NCI-H1092 treated with DMSO at 0.1 percent for 48 hours (cell line): ENCODE data around the gene NR6A1.
"Not testable (repeated sequence)": the region's sequence is repeated elsewhere in the genome, so short reads cannot be mapped to it uniquely, and the experiment has no call there.

Experiments
- DNase-seq: peaks from one replicate; lab custom pipeline; 2025; lab: John Stamatoyannopoulos, UW

Gene NR6A1

GRCh38 chr9:124760719-124761118, 10.4 kb downstream of the NR6A1 start:
- no peak for DNase-seq

DNA sequence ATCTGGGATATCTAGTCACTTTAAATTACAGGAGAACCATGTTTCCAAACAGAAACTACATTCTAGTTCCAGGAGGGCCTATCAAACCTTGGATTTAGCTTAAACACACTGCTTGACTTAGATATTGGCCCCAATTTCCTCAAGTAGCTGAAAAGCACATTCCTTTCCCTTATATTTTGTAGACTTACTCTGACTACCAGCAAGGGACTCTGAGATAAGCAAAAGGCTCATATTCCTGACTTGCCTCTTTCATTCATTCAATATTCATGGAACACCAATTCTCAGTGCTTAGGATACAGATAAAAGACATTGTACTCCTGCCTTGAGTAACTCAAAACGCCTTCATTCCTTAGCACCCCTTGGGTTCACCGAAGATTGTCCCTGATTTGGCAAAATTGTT, 11.8 kb downstream of the NR6A1 start:
- no peak for DNase-seq

GRCh38 chr9:124758691-124759090, 12.4 kb downstream of the NR6A1 start:
- no peak for DNase-seq

- no peak for DNase-seq
These were observed 13.1 kb downstream of the NR6A1 start for GRCh38 chr9:124758061-124758460.

- DNase-seq = no peak
These were observed 13.5 kb downstream of the NR6A1 start for GRCh38 chr9:124757616-124758015.

GRCh38 chr9:124756011-124756410, 15.1 kb downstream of the NR6A1 start:
- DNase-seq = no peak

- DNase-seq = no peak
These were observed 16.1 kb downstream of the NR6A1 start for GRCh38 chr9:124755061-124755460.

- no peak for DNase-seq
These were observed 16.8 kb downstream of the NR6A1 start for GRCh38 chr9:124754289-124754688.

GRCh38 chr9:124752967-124753366, 18.1 kb downstream of the NR6A1 start:
- no peak for DNase-seq

DNA sequence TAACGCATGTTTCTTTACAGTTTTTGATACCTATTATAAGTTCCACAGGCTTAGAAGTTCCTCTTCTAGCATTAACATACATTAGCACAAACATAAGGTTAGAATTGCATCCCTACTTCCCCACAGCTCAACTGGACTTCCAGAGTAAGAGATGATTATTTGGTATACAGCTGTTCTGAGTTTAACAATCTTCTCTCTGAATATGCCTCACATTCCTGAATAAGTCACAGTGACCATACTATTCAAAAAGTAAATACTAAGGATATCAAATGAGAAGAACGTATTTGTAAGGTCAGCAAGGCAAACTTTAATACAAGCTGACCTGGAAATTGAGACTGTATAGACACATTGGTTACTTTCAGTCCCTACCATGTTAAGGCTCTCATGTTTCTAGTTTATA, 21.3 kb downstream of the NR6A1 start:
- DNase-seq = no peak

- no peak for DNase-seq
These were observed 21.8 kb downstream of the NR6A1 start for GRCh38 chr9:124749284-124749683.

DNA sequence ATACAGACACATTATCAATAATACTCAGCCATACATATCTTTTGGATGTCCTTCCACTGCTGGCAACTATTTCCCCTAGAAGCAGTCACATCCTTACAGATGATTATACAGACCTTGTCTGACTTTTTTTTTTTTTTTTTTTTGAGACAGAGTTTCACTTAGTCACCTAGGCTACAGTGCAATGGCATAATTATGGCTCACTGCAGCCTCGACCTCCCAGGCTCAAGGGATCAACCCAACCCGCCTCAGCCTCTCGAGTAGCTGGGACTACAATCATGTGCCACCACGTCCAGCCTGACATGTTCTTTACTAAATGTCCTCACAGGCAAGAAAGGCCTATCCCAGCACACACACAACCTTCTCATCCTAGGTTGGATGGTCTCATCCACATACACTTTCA, 24.0 kb downstream of the NR6A1 start:
- no peak for DNase-seq

GRCh38 chr9:124743686-124744348, 27.3 kb downstream of the NR6A1 start:
- no peak for DNase-seq

GRCh38 chr9:124742940-124743339, 28.2 kb downstream of the NR6A1 start:
- no peak for DNase-seq

DNA sequence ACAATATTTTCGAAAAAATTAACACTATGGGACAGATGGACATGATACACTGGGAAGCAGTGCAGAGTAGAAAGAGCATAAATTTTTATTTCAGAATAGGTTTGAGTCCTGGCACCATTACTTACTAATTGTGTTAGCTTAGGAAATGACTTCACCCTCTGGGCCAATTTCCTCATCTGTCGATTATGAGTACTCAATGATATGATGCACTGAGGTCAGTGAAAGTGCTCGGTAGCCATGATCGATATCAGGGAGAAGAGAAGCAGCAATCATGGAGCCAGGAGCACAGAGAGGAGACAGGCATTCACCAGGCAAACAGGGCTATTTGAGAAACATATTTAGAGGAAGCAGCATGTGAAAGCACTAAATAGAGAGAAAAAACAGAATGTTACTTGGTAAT, 29.4 kb downstream of the NR6A1 start:
- no peak for DNase-seq

DNA sequence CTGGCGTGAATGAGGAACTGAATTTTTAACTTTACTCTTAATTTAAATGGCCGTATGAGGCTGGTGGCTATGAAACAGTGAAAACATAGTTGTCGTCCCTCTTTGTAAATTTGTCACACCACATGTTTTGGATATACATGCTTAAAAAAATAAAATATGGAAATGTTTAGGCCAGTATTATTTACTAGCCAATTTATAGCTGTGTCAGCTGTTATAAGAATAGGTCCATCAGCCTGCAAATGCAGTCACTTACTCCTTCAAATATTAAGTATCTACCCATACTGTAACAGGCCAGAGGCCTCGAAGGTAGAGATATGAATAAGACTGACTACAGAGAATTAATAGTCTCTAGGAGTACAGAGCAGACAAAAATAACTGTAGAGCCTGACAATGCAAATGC, 30.0 kb downstream of the NR6A1 start:
- DNase-seq = no peak

DNA sequence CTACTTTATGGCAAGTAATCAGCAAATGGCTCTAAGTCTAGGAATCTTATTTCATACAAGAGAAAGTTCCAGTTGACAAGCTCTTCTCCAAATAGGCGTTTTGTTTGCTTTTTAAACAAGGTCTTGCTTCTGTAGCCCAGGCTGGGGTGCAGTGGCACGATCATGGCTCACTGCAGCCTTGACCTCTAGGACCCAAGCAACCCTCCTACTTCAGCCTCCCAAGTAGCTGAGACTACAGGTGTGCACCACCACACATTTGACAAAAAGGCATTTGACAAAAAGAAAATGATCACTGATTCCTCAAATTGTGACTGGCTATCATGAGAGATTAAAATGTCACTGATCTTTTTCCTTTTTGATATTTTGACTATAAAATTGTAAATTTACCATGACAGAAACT, 31.8 kb downstream of the NR6A1 start:
- no peak for DNase-seq

DNA sequence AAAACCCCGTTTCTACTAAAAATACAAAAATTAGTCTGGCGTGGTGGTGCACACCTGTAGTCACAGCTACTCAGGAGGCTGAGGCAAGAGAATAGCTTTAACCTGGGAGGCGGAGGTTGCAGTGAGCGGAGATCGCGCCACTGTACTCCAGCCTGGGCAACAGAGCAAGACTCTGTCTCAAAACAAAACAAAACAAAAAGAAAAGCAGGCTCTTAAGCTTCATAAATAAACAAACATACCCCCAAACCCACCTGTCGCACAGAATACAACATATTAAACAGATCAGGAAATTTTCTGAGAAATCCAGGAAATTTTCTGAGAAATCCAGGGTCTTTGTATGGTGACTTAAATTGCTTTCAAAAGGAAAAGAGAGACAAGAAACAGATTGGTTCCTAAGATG, 33.0 kb downstream of the NR6A1 start:
- DNase-seq = not testable (repeated sequence)

DNA sequence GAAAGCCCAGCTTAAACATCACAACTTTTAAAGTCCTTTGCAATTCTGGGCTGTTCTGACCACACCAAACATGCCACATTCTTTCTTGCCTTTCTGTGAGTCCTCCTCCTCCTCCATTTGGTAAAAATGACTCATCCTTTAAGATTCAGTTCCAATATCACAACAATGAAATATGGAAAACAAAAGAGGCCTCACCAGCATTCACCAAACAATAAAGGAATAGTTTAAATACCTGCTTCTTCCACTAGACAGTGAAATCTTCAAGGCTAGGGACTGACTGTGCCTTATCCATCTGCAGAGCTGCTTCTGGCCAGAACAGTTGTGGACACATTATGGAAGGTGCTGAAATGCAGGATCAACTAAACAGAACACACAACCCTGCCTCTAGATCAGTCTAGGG, 36.0 kb downstream of the NR6A1 start:
- DNase-seq = no peak

DNA sequence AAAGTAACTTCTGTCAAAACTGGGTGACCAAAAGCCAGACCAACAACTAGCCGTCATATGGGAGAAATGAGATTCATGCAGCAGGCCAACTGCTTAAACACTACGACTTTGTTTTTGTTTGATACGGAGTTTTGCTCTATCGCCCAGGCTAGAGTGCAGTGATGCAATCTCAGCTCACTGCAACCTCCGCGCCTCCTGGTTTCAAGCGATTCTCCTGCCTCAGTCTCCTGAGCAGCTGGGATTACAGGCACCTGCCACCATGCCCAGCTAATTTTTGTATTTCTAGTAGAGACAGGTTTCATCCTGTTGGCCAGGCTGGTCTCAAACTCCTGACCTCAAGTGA, 36.4 kb downstream of the NR6A1 start:
- not testable (repeated sequence) for DNase-seq

DNA sequence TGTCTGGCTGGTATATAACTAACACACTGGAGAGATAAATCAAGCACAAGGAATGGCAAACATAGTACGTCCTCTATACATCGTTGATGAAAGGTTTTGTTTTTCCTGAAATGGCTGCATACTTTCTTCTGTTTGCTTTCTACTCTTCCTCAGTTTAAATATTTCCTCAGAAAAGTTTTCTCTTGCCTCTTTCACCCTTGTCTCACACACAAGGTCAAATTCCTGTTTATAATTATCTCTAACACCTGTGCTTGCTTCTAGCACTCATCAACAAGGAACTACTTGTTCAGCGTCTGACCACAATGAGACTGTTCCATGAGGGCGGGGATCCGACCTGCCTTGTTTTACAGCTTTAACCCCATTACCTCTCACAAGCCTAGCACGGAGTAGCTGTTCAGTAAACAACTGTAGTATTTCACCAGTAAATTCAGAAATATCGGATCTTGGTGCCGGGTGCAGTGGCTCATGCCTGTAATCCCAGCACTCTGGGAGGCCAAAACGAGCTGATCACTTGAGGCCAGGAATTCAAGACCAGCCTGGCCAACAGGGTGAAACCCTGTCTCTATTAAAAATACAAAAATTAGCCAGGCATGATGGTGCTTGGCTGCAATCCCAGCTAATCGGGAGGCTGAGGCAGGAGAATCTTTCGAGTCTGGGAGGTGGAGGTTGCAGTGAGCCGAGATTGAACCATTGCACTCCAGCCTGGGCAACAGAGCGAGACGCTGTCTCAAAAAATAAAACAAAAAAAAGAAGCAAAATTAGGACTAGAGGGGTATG, 37.0 kb downstream of the NR6A1 start:
- DNase-seq = no peak

GRCh38 chr9:124730772-124731171, 40.3 kb downstream of the NR6A1 start:
- no peak for DNase-seq

DNA sequence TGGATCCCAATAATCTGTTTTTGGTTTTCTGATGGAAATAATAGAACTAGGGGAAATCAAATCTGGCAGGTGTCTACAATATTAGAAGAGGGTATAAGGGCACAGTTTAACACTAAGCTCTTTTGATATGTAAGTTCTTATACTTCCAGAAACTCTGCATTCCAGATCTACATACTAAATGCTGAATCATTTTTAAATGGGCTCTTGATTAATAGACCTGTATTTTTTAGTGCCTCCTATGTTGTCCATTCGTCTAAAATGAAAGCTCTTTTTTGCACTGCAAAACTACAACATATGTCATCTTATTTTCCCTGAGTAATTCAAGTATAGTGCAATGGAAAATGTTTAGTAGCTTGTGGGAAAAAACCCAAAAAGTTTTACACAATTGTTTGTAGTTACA, 44.2 kb downstream of the NR6A1 start:
- DNase-seq = no peak

DNA sequence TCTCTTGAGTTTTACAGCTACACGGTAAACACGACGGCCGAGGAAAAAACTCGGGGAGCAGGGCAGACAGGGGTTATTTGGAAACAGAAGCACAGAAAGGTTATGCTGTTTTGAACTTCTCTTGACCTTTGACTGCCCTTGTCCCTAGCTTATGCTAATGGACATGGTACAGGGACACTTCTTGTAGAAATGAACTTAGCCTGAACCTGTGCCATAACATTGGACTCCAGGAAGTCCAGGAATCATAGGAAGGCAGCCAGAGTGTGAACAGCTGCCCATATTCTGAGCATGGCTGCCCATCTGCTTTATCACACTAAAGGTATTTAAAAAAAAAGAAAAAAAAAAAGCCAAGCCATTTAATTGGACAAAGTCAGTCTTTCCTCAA, 46.1 kb downstream of the NR6A1 start:
- DNase-seq = no peak
